Lower leg skin (tissue), 3 donors: Measurements from ENCODE around the gene CNTLN.

Source experiments
- CTCF ChIP-seq, 3 donors: fragments of 450-650 bp; IDR thresholded peaks; one replicate each; pipeline ENCODE4 v1.5.1; 2016; ENCODE audit warnings: antibody characterized with exemption in 3 of 3, mild to moderate bottlenecking in 3 of 3, moderate library complexity in 2 of 3
- POLR2A ChIP-seq, 2 donors: fragments of 450-650 bp; IDR thresholded peaks; one replicate each; pipeline ENCODE4 v1.6.1; 2016 to 2017; ENCODE audit warnings: antibody characterized with exemption in 2 of 2, mild to moderate bottlenecking in 1 of 2, moderate library complexity in 1 of 2

DNA sequence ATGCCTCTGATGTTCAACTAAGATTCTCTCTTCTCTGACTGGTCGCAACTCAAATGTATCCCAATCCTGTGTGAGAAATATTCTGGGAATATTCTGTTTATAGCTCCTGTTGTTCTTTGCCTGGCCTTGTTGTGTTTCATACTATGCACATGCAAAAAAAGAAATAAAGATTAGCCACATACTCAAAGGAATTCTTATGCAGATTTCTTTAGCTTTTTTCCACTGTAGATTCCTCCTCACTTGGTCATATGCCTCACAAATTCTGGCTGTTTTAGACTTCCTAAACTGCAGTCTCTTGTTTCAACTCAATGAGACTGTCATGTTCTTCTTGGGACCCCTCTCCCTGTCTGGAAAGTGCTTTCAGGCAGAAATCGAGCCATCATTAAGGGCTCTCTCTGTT is 226.5 kb downstream of the CNTLN start:
- no peak for TF ChIP-seq POLR2A (IDR thresholded peaks at IDR 0.05)
- no peak for TF ChIP-seq CTCF (IDR thresholded peaks at IDR 0.05)
